Diencephalon (tissue), 1 donor: Measurements from ENCODE around the gene ZNF28. TPM values are rescaled to one million over a fixed set of nuclear protein-coding genes. Genes with fewer than 3 reads are reported as not detected.

ENCODE experiments used
- total RNA-seq: library from RNA; depleted of rRNA; stranded (reverse); fragments of >200 nt; gene quantifications from one replicate; pipeline ENCODE4 v1.2.3, GENCODE V29; 2014

ZNF28 gene
- total RNA-seq, result 29.3 TPM

GRCh38 chr19:52821204-52821960 lies at the start of gene ZNF28:
ZNF28 (minus strand) TSS chr19:52821633; CDS start chr19:52817958, 3,675 bp downstream.

GRCh38 chr19:52857378-52858191 lies 36.2 kb upstream of the ZNF28 start, which contains the start of gene ZNF468:
ZNF468 (minus strand) TSS chr19:52857619; CDS start chr19:52854272, 3,347 bp downstream.

GRCh38 chr19:52786464-52787354 lies 34.7 kb downstream of the ZNF28 start, which contains the start of gene ZNF600:
ZNF600 (minus strand) TSS chr19:52786791; CDS start chr19:52778888, 7,903 bp downstream.

Other genes with a start within 250 kb of the ZNF28 start
- gene ZNF83, start 183.3 kb downstream of the ZNF28 start, total RNA-seq, result 48.9 TPM
- gene ZNF611, start 86.6 kb downstream of the ZNF28 start, total RNA-seq, result 24.2 TPM
- 1.2 TPM for gene ZNF600, start 34.8 kb downstream of the ZNF28 start, total RNA-seq
- gene ZNF468, start 36.0 kb upstream of the ZNF28 start, total RNA-seq, result 37.6 TPM
- gene ZNF320, start 76.0 kb upstream of the ZNF28 start, total RNA-seq, result 30.4 TPM
- 3.5 TPM for gene ZNF888, start 101.8 kb upstream of the ZNF28 start, total RNA-seq
- 12.2 TPM for gene ZNF816, start 141.2 kb upstream of the ZNF28 start, total RNA-seq
- gene ERVV-1, start 192.3 kb upstream of the ZNF28 start, total RNA-seq, result not detected
- not detected for gene ERVV-2, start 223.1 kb upstream of the ZNF28 start, total RNA-seq